ENCODE results near the gene TBX3.

TBX3 gene

DNA sequence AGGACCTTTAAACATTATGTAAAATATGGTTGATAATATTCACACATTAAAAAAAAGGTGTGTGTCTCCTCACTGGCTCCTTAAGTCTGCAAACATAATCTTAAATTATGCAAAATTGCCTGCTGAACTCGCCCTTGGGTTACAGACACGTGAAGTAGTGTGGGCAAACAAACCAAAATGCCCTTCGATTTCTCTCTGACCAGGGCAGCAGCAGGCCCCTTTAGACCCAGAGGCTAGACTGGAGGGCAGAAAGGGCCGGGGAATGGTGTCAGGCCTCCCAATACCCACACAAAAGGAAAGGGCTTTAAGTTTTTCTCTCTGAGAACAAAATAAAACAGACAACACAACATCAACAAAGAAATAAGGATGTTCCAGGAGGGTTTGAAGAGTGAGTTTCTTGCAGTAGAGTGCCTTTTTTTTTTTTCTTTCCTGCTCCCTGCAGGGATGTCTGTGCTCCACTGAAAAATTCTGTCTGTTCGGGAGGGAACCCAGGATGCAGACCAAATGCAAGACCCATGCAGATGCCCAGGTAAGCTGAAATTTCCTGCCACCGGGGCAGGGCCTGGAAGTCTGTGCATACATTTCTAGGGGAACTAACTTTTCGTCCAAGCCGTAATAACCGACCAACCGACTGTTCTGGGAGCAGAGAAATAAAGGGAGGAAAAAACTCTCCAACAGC, 1.7 kb downstream of the TBX3 start:
- DNase-seq: peak; percentile 57

- peak; percentile 66 for DNase-seq
These were observed 2.7 kb downstream of the TBX3 start for GRCh38 chr12:114681116-114681871.

DNA sequence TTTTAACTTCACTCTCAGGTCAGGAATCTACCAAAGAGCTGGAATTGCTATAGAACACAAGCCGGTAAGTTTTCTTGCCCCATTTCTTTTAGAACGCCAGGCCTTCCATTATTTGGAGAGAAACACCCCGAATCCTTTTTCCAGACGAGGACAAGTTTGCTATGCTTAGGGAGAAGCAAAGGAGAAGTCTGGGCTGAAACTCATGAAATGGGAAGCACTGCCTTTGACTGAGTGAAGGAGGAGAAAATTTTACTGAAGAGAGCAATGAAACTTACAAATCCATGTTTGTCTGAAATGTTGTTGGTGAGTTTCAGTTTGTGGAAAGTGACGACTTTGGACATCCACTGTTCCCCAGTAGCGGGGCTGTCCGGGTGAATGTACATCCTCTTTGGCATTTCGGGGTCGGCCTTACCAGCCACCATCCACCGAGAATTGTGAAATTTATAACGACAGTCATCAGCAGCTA, 3.3 kb downstream of the TBX3 start:
- DNase-seq: peak; percentile 56

DNA sequence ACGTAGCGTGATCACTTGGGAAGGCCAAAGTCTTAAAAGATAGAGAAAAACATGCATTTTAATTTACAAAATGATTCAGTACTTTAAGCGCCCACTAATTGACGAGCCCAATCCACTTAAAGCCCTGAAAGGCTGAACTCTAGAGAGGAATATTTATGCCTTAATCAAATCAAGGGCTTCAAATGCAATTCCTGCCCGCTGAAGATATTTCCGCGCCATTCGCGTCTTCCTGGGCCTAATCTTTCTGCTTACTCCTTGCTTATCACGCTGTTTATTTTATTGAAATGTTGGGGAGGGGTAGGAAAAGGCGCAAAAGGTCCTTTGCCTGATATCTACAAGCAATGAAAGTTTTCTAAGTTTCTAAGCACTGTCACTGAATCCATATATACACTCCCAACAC, 4.0 kb downstream of the TBX3 start:
- DNase-seq: no peak

- DNase-seq: no peak
These were observed 4.5 kb downstream of the TBX3 start for GRCh38 chr12:114679452-114679875.

DNA sequence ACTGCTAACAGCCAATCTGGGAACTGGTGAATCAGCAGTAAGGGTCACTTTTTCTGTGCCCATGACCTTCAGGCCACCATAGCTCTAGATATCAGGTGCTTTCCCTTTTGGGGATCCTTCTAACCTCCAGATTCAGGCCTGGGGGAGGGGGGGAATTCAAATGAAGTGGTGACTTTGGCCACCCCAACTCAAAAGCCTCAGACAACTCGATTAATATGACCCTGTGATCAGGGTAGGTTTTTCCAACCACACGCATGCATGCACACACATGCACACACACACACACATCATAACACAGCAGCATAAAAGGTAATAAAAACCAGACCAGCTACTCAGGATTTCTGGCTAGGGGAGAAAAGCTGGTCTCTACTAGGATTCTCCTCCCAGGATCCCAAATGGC, 5.3 kb downstream of the TBX3 start:
- no peak for DNase-seq

- peak; percentile 4 for DNase-seq
These were observed 5.9 kb downstream of the TBX3 start for GRCh38 chr12:114678028-114678427.

GRCh38 chr12:114676142-114676741, 7.7 kb downstream of the TBX3 start:
- no peak for DNase-seq

- DNase-seq: peak; percentile 25
These were observed 9.5 kb downstream of the TBX3 start for GRCh38 chr12:114674251-114675047.

GRCh38 chr12:114673901-114674250, 10.1 kb downstream of the TBX3 start:
- DNase-seq: no peak

- peak; percentile 49 for DNase-seq
These were observed 10.7 kb downstream of the TBX3 start for GRCh38 chr12:114673169-114673833.

GRCh38 chr12:114672817-114673168, 11.2 kb downstream of the TBX3 start:
- no peak for DNase-seq

- peak; percentile 67 for DNase-seq
These were observed 12.2 kb downstream of the TBX3 start for GRCh38 chr12:114671443-114672411.

GRCh38 chr12:114671066-114671442, 12.9 kb downstream of the TBX3 start:
- DNase-seq: peak; percentile 48

GRCh38 chr12:114670291-114670980, 13.5 kb downstream of the TBX3 start:
- peak; percentile 47 for DNase-seq

DNA sequence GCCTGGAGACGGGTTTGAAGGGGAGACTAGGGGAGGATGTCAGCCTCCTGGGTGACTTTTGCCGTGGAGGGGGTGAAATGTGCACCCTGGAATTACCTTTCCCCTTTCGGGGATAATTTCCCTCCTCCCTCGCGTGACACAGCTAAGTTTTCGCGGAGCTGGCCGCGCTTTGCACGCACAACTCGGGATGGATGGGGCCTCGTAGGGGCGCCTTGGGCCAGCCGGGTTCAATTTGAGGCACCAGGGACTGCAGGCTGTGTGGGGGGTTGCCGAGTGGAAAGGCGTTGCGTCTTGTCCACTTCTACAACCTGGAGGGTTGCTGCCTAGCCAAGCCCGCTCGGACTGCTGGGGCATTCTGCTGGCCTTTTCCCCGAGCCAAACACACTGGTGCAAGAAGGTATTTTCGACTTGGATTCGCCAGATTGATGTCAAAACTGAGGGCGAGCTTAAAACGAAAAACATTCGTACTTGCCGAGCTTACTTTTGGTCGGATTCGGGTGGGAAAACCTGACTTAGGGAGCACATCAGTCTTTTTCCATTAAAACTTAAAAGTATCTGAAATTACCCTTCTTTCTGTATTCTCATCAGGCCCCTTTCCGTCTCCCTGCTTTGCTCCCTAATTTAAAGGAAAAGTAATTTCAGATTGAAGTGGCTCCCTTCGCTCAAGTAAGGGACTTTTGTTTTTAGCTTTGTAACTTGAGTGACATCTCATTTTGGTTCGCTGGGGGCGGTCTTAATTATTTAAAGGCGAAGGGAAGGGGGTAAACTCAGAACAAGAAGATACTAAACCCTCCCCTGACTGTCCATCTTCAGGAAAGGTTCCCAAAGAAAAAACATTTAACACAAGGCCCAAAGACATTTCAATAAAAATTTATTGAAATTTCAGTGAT, 14.3 kb downstream of the TBX3 start:
- DNase-seq: peak; percentile 68

DNA sequence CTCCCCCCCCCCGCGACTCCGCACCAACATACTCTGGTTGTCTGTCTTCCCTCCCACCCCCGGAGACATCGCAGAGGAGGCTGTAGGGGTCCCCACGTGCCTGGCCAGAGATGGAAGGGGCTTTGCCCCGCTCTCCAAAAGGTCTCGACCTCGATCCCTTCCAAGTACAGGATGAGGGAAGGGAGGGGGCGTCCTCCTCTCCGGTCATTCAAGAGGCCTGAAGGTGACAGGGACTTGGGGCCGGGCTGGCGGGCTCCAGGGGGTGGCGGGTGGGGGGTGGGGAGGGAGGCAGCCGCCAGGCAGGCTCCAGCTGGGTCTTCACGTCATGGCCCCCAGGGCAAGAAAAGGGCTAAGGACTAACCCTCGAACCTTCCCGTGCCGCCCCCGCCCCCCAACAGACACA, 15.1 kb downstream of the TBX3 start:
- DNase-seq: no peak

DNA sequence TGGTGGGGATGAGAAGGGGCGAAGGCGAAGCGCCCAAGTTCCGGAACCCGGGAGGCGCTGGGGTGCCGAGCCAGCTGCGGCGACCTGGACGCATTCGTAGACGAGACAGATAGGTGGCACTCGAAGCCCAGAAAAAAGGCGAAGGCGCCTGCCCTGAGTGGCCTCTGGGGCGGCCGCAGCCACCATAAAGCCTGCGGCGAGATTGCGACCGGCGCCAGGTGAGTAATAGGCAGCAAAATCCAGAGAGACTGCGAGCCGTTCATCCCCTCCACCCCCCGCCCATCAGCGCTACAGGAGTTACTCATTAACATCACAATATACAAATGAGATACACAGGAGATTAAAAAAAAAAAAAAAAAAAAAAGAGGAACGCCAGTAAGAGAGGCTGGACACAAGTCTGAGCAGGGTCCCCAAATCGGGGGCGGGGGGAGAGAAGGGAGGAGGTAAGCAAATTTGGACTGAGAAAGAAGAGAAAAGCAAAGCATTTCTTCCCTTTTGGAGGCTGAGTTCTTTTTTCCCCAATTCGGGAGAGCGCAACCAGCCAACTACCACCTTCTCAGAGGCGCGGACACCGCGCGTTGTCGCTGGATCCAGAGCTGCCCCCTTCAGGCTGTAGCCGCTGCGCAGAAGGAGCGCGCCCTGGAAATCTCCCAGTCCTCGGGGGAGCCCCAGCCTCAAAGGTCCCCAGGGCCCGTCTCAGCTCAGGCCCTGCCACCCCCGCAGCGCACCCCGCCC, 15.7 kb downstream of the TBX3 start:
- peak; percentile 89 for DNase-seq

- DNase-seq: peak; percentile 59
These were observed 16.3 kb downstream of the TBX3 start for GRCh38 chr12:114667669-114668150.

Data from eye (tissue), 1 donor.